Parathyroid adenoma (tissue), 2 donors: ENCODE data around the gene IL18RAP.

ENCODE experiments used
- H2AFZ ChIP-seq: fragments of 300-600 bp; sonication (generic); one replicate; pipeline ENCODE4 v1.7.0; 2017; ENCODE audit warnings: antibody characterized with exemption, mild to moderate bottlenecking
- H3K27ac ChIP-seq: fragments of 300-600 bp; sonication (generic); one replicate; pipeline ENCODE4 v1.7.0; 2017
- H3K27me3 ChIP-seq: fragments of 300-600 bp; sonication (generic); one replicate; pipeline ENCODE4 v1.7.0; 2017; ENCODE audit warnings: low read length; ENCODE audit not compliant: control insufficient read depth, insufficient read depth
- H3K36me3 ChIP-seq: fragments of 300-600 bp; sonication (generic); one replicate; pipeline ENCODE4 v1.7.0; 2017; ENCODE audit warnings: low read length; ENCODE audit not compliant: control insufficient read depth, insufficient read depth
- H3K4me1 ChIP-seq: fragments of 300-600 bp; sonication (generic); one replicate; pipeline ENCODE4 v1.7.0; 2017; ENCODE audit warnings: control low read depth
- H3K4me2 ChIP-seq: fragments of 300-600 bp; sonication (generic); one replicate; pipeline ENCODE4 v1.7.0; 2017; ENCODE audit warnings: low read length
- H3K4me3 ChIP-seq: fragments of 300-600 bp; sonication (generic); one replicate; pipeline ENCODE4 v1.7.0; 2017; ENCODE audit warnings: low read depth, low read length
- H3K79me2 ChIP-seq: fragments of 300-600 bp; sonication (generic); one replicate; pipeline ENCODE4 v1.7.0; 2017; ENCODE audit warnings: control low read depth
- H3K9ac ChIP-seq: fragments of 300-600 bp; sonication (generic); one replicate; pipeline ENCODE4 v1.7.0; 2017; ENCODE audit warnings: mild to moderate bottlenecking
- H3K9me3 ChIP-seq: fragments of 300-600 bp; sonication (generic); one replicate; pipeline ENCODE4 v1.7.0; 2017; ENCODE audit warnings: low read length; ENCODE audit not compliant: control insufficient read depth
- TF ChIP-seq, protein P1 (sequence below): fragments of 300-600 bp; sonication (generic); IDR thresholded peaks from one replicate; pipeline ENCODE4 v1.7.0; 2017; ENCODE audit warnings: antibody characterized with exemption, mild to moderate bottlenecking
- donor health status: primary hyperparathyroidism.

The IL18RAP gene

DNA sequence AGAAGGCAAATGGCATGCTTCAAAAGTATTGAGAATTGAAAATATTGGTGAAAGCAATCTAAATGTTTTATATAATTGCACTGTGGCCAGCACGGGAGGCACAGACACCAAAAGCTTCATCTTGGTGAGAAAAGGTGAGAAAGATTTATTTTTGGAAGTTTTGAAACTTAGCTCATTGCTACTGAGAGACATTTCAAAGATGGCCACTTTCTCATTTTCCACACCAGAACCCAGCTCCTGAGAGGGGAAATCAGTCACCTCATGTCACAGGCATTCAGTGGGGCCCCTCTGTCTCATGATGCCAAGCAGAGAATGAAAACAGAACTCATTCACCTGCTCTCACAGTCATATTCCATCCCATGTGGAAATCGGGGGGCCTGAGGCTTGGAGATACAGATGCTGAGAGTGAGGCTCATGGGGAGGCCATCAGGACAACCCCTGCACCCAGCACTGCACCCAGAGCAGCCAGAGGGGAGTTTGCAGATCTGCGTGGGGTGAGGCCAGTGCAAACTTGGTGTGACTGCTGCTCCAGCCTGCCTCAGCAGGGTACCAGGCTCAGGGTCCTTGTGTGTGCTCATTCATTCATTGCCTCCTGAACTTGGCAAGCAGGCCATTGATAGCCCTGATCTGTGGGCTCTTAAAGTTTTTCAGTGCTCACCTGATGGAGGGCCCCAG, 36.0 kb upstream of the IL18RAP start:
- TF ChIP-seq, protein P1, sequence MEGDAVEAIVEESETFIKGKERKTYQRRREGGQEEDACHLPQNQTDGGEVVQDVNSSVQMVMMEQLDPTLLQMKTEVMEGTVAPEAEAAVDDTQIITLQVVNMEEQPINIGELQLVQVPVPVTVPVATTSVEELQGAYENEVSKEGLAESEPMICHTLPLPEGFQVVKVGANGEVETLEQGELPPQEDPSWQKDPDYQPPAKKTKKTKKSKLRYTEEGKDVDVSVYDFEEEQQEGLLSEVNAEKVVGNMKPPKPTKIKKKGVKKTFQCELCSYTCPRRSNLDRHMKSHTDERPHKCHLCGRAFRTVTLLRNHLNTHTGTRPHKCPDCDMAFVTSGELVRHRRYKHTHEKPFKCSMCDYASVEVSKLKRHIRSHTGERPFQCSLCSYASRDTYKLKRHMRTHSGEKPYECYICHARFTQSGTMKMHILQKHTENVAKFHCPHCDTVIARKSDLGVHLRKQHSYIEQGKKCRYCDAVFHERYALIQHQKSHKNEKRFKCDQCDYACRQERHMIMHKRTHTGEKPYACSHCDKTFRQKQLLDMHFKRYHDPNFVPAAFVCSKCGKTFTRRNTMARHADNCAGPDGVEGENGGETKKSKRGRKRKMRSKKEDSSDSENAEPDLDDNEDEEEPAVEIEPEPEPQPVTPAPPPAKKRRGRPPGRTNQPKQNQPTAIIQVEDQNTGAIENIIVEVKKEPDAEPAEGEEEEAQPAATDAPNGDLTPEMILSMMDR: no peak
- Histone ChIP-seq H3K27ac (no peak overlapping the region), H3K9me3 (no peaks in the 10 kb centered on the region), H3K4me1 (no peaks in the 10 kb centered on the region), H3K4me2 (no peak overlapping the region), H3K27me3 (no peaks in the 10 kb centered on the region), H3K79me2 (no peaks in the 10 kb centered on the region), H2AFZ (no peak overlapping the region), H3K4me3 (no peak overlapping the region), H3K9ac (no peak overlapping the region), H3K36me3 (no peaks in the 10 kb centered on the region)

DNA sequence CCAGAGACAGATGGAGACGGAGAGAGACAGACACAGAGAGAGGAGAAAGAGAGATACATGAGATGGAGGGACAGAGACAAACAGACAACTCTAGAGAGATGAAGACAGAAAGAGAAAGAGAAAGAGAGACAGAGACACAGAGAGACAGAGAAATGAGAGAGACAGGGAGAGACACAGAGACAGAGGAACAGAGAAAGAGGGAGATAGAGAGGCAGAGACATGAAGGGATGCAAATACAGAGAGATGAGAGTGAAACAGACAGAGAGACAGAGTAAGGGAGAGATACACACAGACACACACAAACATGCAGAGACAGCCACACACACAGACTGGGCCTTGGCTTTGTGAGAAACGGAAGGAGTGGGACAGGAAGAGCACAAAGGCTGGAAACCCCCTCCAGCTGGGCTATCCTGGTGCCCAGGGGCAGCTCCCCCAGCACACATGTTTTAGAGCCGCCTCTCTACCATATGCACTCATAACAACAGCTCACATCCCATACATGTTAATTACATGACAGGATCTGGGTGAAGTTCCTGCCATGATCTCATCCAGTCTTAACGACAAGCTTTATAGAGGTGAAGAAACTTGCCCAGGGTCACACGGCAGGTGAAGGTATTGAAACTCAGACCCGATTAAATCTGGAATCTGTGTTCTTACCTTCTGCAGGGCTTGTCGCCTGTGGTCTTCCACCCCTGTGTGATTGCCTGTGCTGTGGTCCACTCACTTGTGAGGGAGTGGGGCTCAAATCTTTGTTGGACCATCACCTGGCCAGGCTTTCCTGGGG, 35.0 kb upstream of the IL18RAP start:
- Histone ChIP-seq H3K4me1 (no peaks in the 10 kb centered on the region), H3K4me3 (no peak overlapping the region), H2AFZ (no peak overlapping the region), H3K27me3 (no peaks in the 10 kb centered on the region), H3K27ac (no peak overlapping the region), H3K36me3 (no peaks in the 10 kb centered on the region), H3K9ac (no peak overlapping the region), H3K4me2 (no peak overlapping the region), H3K79me2 (no peaks in the 10 kb centered on the region), H3K9me3 (no peaks in the 10 kb centered on the region)
- TF ChIP-seq, protein P1: no peak

DNA sequence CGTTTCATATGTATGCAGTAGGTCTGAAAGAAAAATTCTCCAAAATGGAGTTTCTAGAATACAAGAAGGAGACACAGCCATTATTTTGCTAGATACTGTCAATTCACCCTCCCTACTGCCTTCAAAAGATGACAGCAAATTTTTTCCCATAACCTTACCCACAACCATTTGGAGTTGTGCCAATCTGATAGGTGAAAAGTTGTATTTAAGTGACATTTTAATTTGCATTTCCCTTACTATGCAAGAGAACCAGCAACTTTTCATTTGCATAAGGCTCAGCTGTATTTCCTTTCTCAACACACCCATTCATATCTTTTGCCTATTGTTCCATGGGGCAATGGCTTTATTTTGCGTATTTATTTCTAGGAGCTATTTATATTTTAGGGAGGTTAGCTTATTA, 31.4 kb upstream of the IL18RAP start:
- Histone ChIP-seq H3K27me3 (no peaks in the 10 kb centered on the region), H2AFZ (no peak overlapping the region), H3K36me3 (no peaks in the 10 kb centered on the region), H3K9me3 (no peaks in the 10 kb centered on the region), H3K4me3 (no peak overlapping the region), H3K27ac (no peak overlapping the region), H3K4me2 (no peak overlapping the region), H3K9ac (no peak overlapping the region), H3K79me2 (no peaks in the 10 kb centered on the region), H3K4me1 (no peaks in the 10 kb centered on the region)
- TF ChIP-seq, protein P1: no peak

DNA sequence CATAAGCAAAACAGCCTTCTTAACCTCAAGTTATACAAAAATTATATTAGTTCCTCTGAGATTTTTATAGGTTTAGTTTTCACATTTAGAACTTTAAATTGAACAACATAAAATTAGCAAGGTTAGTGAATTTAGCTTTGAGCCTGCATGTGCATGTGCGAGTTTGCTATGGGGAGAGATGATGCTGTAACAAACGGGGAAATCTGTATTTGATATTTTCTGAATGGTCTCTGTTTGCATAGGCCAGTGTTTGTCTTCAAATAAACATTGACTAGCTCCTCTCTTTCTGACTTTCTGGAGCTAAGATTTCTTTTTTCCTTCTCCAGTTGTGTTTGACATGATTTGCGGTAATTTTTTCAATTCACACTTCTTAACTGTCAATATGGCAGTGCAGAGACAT, 30.9 kb upstream of the IL18RAP start:
- TF ChIP-seq, protein P1: no peak
- Histone ChIP-seq H3K4me3 (no peak overlapping the region), H3K27ac (no peak overlapping the region), H2AFZ (no peak overlapping the region), H3K4me1 (no peaks in the 10 kb centered on the region), H3K4me2 (no peak overlapping the region), H3K9ac (no peak overlapping the region), H3K79me2 (no peaks in the 10 kb centered on the region), H3K36me3 (no peaks in the 10 kb centered on the region), H3K27me3 (no peaks in the 10 kb centered on the region), H3K9me3 (no peaks in the 10 kb centered on the region)

DNA sequence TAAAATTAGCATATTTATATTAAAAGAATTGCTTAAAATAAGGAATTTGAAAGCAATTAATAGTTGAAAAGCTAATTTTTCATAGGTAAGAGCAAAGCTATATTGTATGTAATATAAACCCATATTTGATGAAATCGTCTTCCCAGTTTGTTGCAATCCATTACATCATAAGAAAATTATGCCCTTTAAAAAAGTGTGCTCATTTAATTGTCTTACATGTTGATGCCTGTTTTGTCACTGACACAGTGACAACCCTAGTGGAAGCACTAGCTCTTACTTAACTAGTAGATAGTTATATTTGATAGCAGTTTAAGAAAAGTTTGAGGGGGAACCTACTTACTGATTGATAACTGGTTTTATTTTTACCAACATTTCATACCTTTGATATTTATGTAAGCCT, 30.0 kb upstream of the IL18RAP start:
- TF ChIP-seq, protein P1: no peak
- no peak overlapping the region for H3K9ac ChIP-seq
- H3K4me1 ChIP-seq: no peaks in the 10 kb centered on the region
- H2AFZ ChIP-seq: no peak overlapping the region
- no peaks in the 10 kb centered on the region for H3K36me3 ChIP-seq
- no peak overlapping the region for H3K4me3 ChIP-seq
- no peaks in the 10 kb centered on the region for H3K79me2 ChIP-seq
- H3K4me2 ChIP-seq: no peak overlapping the region
- H3K27ac ChIP-seq: no peak overlapping the region
- H3K27me3 ChIP-seq: no peaks in the 10 kb centered on the region
- H3K9me3 ChIP-seq: no peaks in the 10 kb centered on the region
